GM23338 (cell line): ENCODE results near the gene PSORS1C1. TPM values are rescaled to one million over a fixed set of nuclear protein-coding genes. Genes with fewer than 3 reads are reported as not detected.
A peak's percentile ranks its signal among the peaks of the same experiment; 100 is the strongest.

Experiments used
- ATAC-seq: fragments of 200-7000 bp; cut with Tn5 transposase; 3 replicates; pipeline ENCODE4 v1.9.1; 2020
- DNase-seq: peaks from one replicate; pipeline ENCODE4 v3.0.0-alpha.2; 2015; ENCODE audit warnings: low spot score
- H2AFZ ChIP-seq: fragments of 200-600 bp; sonication (generic); 2 replicates; pipeline ENCODE4 v1.8.0; 2016; ENCODE audit warnings: antibody characterized with exemption, mild to moderate bottlenecking, moderate library complexity
- H3F3A ChIP-seq: fragments of 200-600 bp; sonication (generic); replicated peaks from 2 replicates; pipeline ENCODE4 v1.8.0; 2017; ENCODE audit warnings: antibody characterized with exemption, mixed run types, low read depth
- H3K27ac ChIP-seq: fragments of 200-600 bp; sonication (generic); 2 replicates; pipeline ENCODE4 v1.6.1; 2016; ENCODE audit warnings: low read depth
- H3K27me3 ChIP-seq: fragments of 200-600 bp; sonication (generic); 2 replicates; pipeline ENCODE4 v1.8.0; 2016; ENCODE audit warnings: mild to moderate bottlenecking, mixed run types, moderate library complexity; ENCODE audit not compliant: insufficient read depth
- H3K36me3 ChIP-seq: fragments of 200-600 bp; sonication (generic); 2 replicates; pipeline ENCODE4 v1.8.0; 2016; ENCODE audit warnings: mild to moderate bottlenecking; ENCODE audit not compliant: insufficient read depth
- H3K4me1 ChIP-seq: fragments of 200-600 bp; sonication (generic); 2 replicates; pipeline ENCODE4 v1.8.0; 2016; ENCODE audit warnings: mild to moderate bottlenecking, moderate library complexity; ENCODE audit not compliant: insufficient read depth
- H3K4me2 ChIP-seq: fragments of 200-600 bp; sonication (generic); 2 replicates; pipeline ENCODE4 v1.7.1; 2017; ENCODE audit warnings: mixed run types
- H3K4me3 ChIP-seq: fragments of 200-600 bp; sonication (generic); 2 replicates; pipeline ENCODE4 v1.6.1; 2016; ENCODE audit warnings: mixed run types
- H3K79me2 ChIP-seq: fragments of 200-600 bp; sonication (generic); replicated peaks from 2 replicates; pipeline ENCODE4 v1.8.0; 2017; ENCODE audit warnings: mild to moderate bottlenecking; ENCODE audit not compliant: insufficient read depth
- H3K9me2 ChIP-seq: fragments of 200-600 bp; sonication (generic); 2 replicates; pipeline ENCODE4 v1.8.0; 2017; ENCODE audit not compliant: insufficient read depth
- H4K20me1 ChIP-seq: fragments of 200-600 bp; sonication (generic); replicated peaks from 2 replicates; pipeline ENCODE4 v1.8.0; 2017; ENCODE audit warnings: mild to moderate bottlenecking; ENCODE audit not compliant: insufficient read depth
- H3K27ac Mint-ChIP-seq: 2 replicates; pipeline ENCODE4 v1.8.0; 2020; ENCODE audit warnings: inconsistent platforms, mild to moderate bottlenecking, moderate library complexity, mixed read lengths
- H3K27me3 Mint-ChIP-seq: 3 replicates; pipeline ENCODE4 v1.8.0; 2022; ENCODE audit warnings: low read depth, mild to moderate bottlenecking, moderate library complexity, mixed read lengths, inconsistent platforms; ENCODE audit not compliant: insufficient read depth, poor library complexity
- H3K36me3 Mint-ChIP-seq: 3 replicates; pipeline ENCODE4 v1.8.0; 2021; ENCODE audit warnings: low read depth, mild to moderate bottlenecking, inconsistent platforms, moderate library complexity, mixed read lengths
- H3K4me1 Mint-ChIP-seq: 3 replicates; pipeline ENCODE4 v1.8.0; 2020; ENCODE audit warnings: mild to moderate bottlenecking, inconsistent platforms, mixed read lengths
- H3K4me3 Mint-ChIP-seq: 3 replicates; pipeline ENCODE4 v1.8.0; 2021; ENCODE audit warnings: moderate library complexity, mild to moderate bottlenecking, inconsistent platforms, mixed read lengths
- H3K9me3 Mint-ChIP-seq: 3 replicates; pipeline ENCODE4 v1.8.0; 2020; ENCODE audit warnings: moderate library complexity, mild to moderate bottlenecking, inconsistent platforms, mixed read lengths
- CREB1 ChIP-seq: fragments of 250-450 bp; sonication (Bioruptor Pico); IDR thresholded peaks from 2 replicates; pipeline ENCODE4 v1.5.0; 2020; ENCODE audit warnings: low read depth, mild to moderate bottlenecking, moderate library complexity
- EZH2 ChIP-seq: fragments of 200-600 bp; sonication (generic); IDR thresholded peaks from one replicate; pipeline ENCODE4 v1.8.0; 2017; ENCODE audit warnings: antibody characterized with exemption, mild to moderate bottlenecking, low read depth; ENCODE audit not compliant: unreplicated experiment
- EZH2phosphoT487 ChIP-seq: fragments of 200-600 bp; sonication (generic); IDR thresholded peaks from one replicate; pipeline ENCODE4 v1.8.1; 2018; ENCODE audit warnings: antibody characterized with exemption; ENCODE audit not compliant: unreplicated experiment
- NANOG ChIP-seq: IDR thresholded peaks from 2 replicates; pipeline ENCODE4 v1.6.1; 2016; ENCODE audit warnings: antibody characterized with exemption, borderline replicate concordance
- POLR2AphosphoS5 ChIP-seq: IDR thresholded peaks from 2 replicates; pipeline ENCODE4 v1.6.1; 2016; ENCODE audit warnings: antibody characterized with exemption, low read depth
- STAT1 ChIP-seq: IDR thresholded peaks from one replicate; pipeline ENCODE4 v1.6.1; 2016; ENCODE audit warnings: antibody characterized with exemption; ENCODE audit not compliant: unreplicated experiment
- ZNF331 ChIP-seq: fragments of 250-450 bp; sonication (Bioruptor Pico); IDR thresholded peaks from 2 replicates; pipeline ENCODE4 v1.5.0; 2020; ENCODE audit warnings: low read depth, mild to moderate bottlenecking, moderate library complexity
- polyA plus RNA-seq: library from polyadenylated mRNA; unstranded; fragments of >200 nt; fragmentation: Nextera tagmentation; extraction: Ambion mirVana; gene quantifications from 2 replicates; pipeline ENCODE4 v1.2.1, GENCODE V29; 2016
- total RNA-seq: library from RNA; depleted of rRNA; stranded (reverse); fragments of >200 nt; shearing (Covaris generic); gene quantifications from 2 replicates; pipeline ENCODE4 v1.2.3, GENCODE V29; 2014
- TF ChIP-seq, protein P1 (sequence below), 2 experiments: fragments of 200-600 bp in 1 of 2; sonication (generic) in 1 of 2; conservative IDR thresholded peaks; 2 replicates each; pipeline versions ENCODE4 v1.5.1 to v1.6.1; 2016 to 2017; ENCODE audit warnings: antibody characterized with exemption in 2 of 2, low read depth in 2 of 2, mild to moderate bottlenecking in 2 of 2, moderate library complexity in 1 of 2
- TF ChIP-seq, protein P2 (sequence below): IDR thresholded peaks from 2 replicates; pipeline ENCODE4 v1.6.1; 2016; ENCODE audit warnings: antibody characterized with exemption
- TF ChIP-seq, protein P3 (sequence below): fragments of 250-450 bp; sonication (Bioruptor Pico); IDR thresholded peaks from 2 replicates; pipeline ENCODE4 v1.5.0; 2020; ENCODE audit warnings: mild to moderate bottlenecking, moderate library complexity

Gene PSORS1C1
- total and polyA plus RNA-seq, 2 experiments from 2014 or later, result not detected

DNA sequence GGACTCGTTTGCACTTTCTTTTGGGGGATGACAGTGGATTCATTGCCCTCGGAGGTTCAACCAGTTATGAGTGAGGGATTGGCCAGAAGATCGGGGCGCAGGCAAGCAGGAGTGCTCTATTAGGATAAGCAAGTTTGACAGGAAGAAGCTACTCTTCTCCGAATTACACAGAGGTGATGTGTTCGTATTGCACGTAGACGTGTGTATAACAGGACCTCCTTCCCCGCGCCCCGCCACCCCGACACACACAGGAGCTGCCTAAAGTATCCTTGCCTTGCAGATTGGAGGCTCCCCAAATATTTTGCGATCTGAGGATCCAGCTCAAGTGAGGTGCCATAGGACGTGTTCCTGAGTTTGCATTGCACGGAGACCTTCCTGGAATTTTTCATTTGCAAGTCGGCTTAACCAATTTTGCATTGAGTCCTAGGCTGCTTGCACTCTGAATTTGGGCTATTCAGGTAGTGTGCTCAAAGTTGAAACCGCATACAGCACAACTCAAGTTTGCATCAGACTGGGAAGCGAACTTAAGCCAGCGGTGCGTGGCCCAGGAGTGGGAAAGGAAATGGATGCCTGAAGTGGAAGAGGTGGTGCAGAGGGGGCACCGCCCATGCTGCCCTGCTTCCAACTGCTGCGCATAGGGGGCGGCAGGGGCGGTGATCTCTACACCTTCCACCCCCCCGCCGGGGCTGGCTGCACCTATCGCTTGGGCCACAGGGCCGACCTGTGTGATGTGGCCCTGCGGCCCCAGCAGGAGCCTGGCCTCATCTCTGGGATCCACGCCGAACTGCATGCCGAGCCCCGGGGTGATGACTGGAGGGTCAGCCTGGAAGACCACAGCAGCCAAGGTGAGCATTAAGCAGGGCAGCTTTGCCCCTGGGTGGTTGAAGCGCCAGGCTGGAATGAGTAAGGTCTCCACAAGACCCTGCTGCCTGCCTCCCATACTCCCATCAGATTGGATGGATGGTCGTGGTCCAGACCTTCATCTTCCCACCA, 44.6 kb downstream of the PSORS1C1 start:
- Histone ChIP-seq H3K27ac (peak overlapping the region; percentile 79; the same call in 1 of the 2 replicates), H3K4me2 (peak overlapping the region; percentile 100), H4K20me1 (peaks cover 16% of the 10 kb centered on the region), H3K36me3 (peaks cover 14% of the 10 kb centered on the region), H3K27me3 (0 out of 2 replicates have a peak, but pooled peaks cover 2% of the 10 kb centered on the region), H3K79me2 (0 out of 2 replicates have a peak, but pooled peaks cover 16% of the 10 kb centered on the region), H3F3A (peaks cover 47% of the 10 kb centered on the region), H3K4me3 (peak overlapping the region; percentile 75), H3K9me2 (no peaks in the 10 kb centered on the region), H3K4me1 (peaks cover 47% of the 10 kb centered on the region), H2AFZ (peak overlapping the region; percentile 87; the same call in 1 of the 2 replicates)
- TF ChIP-seq, protein P1, sequence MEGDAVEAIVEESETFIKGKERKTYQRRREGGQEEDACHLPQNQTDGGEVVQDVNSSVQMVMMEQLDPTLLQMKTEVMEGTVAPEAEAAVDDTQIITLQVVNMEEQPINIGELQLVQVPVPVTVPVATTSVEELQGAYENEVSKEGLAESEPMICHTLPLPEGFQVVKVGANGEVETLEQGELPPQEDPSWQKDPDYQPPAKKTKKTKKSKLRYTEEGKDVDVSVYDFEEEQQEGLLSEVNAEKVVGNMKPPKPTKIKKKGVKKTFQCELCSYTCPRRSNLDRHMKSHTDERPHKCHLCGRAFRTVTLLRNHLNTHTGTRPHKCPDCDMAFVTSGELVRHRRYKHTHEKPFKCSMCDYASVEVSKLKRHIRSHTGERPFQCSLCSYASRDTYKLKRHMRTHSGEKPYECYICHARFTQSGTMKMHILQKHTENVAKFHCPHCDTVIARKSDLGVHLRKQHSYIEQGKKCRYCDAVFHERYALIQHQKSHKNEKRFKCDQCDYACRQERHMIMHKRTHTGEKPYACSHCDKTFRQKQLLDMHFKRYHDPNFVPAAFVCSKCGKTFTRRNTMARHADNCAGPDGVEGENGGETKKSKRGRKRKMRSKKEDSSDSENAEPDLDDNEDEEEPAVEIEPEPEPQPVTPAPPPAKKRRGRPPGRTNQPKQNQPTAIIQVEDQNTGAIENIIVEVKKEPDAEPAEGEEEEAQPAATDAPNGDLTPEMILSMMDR (conservative IDR thresholded peaks at IDR 0.05; ENCODE audit: low read depth in 2 of 2), result peak; percentile 22 to 43
- TF ChIP-seq ZNF331 (CRISPR knock-in tag) (no peak), NANOG (no peak), EZH2phosphoT487 (no peak), EZH2 (no peak), STAT1 (no peak), POLR2AphosphoS5 (peak; percentile 57; the same call in 1 of the 2 replicates), CREB1 (CRISPR knock-in tag) (0 out of 2 replicates have a peak, but pooled peaks have one; percentile 4)
- TF ChIP-seq, protein P2, sequence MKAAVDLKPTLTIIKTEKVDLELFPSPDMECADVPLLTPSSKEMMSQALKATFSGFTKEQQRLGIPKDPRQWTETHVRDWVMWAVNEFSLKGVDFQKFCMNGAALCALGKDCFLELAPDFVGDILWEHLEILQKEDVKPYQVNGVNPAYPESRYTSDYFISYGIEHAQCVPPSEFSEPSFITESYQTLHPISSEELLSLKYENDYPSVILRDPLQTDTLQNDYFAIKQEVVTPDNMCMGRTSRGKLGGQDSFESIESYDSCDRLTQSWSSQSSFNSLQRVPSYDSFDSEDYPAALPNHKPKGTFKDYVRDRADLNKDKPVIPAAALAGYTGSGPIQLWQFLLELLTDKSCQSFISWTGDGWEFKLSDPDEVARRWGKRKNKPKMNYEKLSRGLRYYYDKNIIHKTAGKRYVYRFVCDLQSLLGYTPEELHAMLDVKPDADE, result no peak
- TF ChIP-seq, protein P3, sequence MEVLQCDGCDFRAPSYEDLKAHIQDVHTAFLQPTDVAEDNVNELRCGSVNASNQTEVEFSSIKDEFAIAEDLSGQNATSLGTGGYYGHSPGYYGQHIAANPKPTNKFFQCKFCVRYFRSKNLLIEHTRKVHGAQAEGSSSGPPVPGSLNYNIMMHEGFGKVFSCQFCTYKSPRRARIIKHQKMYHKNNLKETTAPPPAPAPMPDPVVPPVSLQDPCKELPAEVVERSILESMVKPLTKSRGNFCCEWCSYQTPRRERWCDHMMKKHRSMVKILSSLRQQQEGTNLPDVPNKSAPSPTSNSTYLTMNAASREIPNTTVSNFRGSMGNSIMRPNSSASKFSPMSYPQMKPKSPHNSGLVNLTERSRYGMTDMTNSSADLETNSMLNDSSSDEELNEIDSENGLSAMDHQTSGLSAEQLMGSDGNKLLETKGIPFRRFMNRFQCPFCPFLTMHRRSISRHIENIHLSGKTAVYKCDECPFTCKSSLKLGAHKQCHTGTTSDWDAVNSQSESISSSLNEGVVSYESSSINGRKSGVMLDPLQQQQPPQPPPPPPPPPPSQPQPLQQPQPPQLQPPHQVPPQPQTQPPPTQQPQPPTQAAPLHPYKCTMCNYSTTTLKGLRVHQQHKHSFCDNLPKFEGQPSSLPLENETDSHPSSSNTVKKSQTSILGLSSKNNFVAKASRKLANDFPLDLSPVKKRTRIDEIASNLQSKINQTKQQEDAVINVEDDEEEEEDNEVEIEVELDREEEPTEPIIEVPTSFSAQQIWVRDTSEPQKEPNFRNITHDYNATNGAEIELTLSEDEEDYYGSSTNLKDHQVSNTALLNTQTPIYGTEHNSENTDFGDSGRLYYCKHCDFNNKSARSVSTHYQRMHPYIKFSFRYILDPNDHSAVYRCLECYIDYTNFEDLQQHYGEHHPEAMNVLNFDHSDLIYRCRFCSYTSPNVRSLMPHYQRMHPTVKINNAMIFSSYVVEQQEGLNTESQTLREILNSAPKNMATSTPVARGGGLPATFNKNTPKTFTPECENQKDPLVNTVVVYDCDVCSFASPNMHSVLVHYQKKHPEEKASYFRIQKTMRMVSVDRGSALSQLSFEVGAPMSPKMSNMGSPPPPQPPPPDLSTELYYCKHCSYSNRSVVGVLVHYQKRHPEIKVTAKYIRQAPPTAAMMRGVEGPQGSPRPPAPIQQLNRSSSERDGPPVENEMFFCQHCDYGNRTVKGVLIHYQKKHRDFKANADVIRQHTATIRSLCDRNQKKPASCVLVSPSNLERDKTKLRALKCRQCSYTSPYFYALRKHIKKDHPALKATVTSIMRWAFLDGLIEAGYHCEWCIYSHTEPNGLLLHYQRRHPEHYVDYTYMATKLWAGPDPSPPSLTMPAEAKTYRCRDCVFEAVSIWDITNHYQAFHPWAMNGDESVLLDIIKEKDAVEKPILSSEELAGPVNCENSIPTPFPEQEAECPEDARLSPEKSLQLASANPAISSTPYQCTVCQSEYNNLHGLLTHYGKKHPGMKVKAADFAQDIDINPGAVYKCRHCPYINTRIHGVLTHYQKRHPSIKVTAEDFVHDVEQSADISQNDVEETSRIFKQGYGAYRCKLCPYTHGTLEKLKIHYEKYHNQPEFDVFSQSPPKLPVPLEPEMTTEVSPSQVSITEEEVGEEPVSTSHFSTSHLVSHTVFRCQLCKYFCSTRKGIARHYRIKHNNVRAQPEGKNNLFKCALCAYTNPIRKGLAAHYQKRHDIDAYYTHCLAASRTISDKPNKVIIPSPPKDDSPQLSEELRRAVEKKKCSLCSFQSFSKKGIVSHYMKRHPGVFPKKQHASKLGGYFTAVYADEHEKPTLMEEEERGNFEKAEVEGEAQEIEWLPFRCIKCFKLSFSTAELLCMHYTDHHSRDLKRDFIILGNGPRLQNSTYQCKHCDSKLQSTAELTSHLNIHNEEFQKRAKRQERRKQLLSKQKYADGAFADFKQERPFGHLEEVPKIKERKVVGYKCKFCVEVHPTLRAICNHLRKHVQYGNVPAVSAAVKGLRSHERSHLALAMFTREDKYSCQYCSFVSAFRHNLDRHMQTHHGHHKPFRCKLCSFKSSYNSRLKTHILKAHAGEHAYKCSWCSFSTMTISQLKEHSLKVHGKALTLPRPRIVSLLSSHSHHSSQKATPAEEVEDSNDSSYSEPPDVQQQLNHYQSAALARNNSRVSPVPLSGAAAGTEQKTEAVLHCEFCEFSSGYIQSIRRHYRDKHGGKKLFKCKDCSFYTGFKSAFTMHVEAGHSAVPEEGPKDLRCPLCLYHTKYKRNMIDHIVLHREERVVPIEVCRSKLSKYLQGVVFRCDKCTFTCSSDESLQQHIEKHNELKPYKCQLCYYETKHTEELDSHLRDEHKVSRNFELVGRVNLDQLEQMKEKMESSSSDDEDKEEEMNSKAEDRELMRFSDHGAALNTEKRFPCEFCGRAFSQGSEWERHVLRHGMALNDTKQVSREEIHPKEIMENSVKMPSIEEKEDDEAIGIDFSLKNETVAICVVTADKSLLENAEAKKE, result no peak
- peak; percentile 52 for ATAC-seq
- peaks cover 59% of the 10 kb centered on the region for H3K36me3 Mint-ChIP-seq
- no peaks in the 10 kb centered on the region for H3K9me3 Mint-ChIP-seq
- H3K27me3 Mint-ChIP-seq, result peaks cover 19% of the 10 kb centered on the region
- H3K4me1 Mint-ChIP-seq, result peaks cover 48% of the 10 kb centered on the region
- H3K4me3 Mint-ChIP-seq, result peak overlapping the region; percentile 88
- peak; percentile 82 for DNase-seq
- peak overlapping the region; percentile 30; the same call in 1 of the 2 replicates for H3K27ac Mint-ChIP-seq
